Liver (tissue), 3 donors: ENCODE measurements around the gene DMTF1.

ENCODE experiments used
- EGR1 ChIP-seq, 2 donors: IDR thresholded peaks; 2 replicates each; pipeline ENCODE4 v1.6.1; 2016 to 2018; ENCODE audit warnings: antibody characterized with exemption in 2 of 2, low read depth in 2 of 2
- RAD21 ChIP-seq, 2 donors: IDR thresholded peaks; 2 replicates each; pipeline ENCODE4 v1.6.1; 2016; ENCODE audit warnings: antibody characterized with exemption in 2 of 2, mild to moderate bottlenecking in 2 of 2
- TF ChIP-seq, protein P1 (sequence below): fragments of 150-350 bp; IDR thresholded peaks from 2 replicates; pipeline ENCODE4 v1.5.1; 2017; ENCODE audit warnings: improper control_type of control experiment, low read depth, low read length; ENCODE audit not compliant: missing input control
- donor health status: healthy.
- donor health status: healthy.

DNA sequence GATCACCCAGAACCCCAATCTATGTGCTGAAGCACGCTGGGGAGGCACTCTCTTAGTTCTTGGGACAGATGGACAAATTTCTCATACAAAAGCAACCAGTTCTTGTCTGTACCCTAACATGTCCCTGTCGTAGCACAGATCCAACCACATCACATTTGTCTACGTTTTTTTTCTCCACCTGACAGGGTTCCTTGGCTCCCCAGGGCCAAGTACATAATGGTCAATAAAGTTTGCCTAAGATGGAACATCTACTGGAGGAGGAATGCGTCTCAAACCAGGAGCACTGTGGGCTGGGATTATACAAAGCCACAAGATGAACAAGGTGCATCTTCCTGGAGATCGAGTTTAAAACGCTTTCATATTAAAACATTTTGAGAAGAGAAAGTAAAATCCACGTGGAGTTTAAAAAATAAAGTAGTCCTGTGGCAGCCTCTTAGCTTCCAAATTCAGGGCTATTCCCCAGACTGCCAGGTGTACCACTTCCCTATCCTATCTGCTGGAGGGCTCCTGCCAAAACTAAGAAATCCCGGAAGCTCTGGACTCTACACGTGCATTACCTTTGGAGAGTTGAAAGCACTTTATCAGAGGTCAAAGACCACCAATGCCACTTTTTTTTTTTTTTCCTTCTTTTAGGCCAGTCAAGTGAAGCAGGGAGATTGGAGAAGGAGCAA, 65.9 kb downstream of the DMTF1 start:
- TF ChIP-seq, protein P1, sequence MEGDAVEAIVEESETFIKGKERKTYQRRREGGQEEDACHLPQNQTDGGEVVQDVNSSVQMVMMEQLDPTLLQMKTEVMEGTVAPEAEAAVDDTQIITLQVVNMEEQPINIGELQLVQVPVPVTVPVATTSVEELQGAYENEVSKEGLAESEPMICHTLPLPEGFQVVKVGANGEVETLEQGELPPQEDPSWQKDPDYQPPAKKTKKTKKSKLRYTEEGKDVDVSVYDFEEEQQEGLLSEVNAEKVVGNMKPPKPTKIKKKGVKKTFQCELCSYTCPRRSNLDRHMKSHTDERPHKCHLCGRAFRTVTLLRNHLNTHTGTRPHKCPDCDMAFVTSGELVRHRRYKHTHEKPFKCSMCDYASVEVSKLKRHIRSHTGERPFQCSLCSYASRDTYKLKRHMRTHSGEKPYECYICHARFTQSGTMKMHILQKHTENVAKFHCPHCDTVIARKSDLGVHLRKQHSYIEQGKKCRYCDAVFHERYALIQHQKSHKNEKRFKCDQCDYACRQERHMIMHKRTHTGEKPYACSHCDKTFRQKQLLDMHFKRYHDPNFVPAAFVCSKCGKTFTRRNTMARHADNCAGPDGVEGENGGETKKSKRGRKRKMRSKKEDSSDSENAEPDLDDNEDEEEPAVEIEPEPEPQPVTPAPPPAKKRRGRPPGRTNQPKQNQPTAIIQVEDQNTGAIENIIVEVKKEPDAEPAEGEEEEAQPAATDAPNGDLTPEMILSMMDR, result no peak
- no peak for TF ChIP-seq RAD21 (IDR thresholded peaks at IDR 0.05)
- TF ChIP-seq EGR1 (IDR thresholded peaks at IDR 0.05; ENCODE audit: low read depth in 2 of 2), result no peak
